ENCODE measurements around the gene TMEM40. TPM values are rescaled to one million over a fixed set of nuclear protein-coding genes. Genes with fewer than 3 reads are reported as not detected.

TMEM40 gene
- total RNA-seq, 3 donors from 2014 or later (not counting 1 experiment from before 2014, with no cell fraction given): 5.3 to 6.5 TPM; not detected in 1

GRCh38 chr3:12769761-12770160 is 10.7 kb upstream of the TMEM40 start:
- Mint-ChIP-seq H3K27ac (no peak overlapping the region), H3K9me3 (no peaks in the 10 kb centered on the region), H3K4me3 (no peak overlapping the region), H3K27me3 (ENCODE audit: low read depth in 2 of 2) (peaks cover 2 to 14% of the 10 kb centered on the region in 2 donors), H3K4me1 (no peaks in the 10 kb centered on the region), H3K36me3 (no peaks in the 10 kb centered on the region)
- Histone ChIP-seq H3K4me3 (ENCODE audit: low read length) (no peak overlapping the region), H3K27ac (ENCODE audit: low read length) (no peak overlapping the region), H3K36me3 (ENCODE audit: control insufficient read depth, insufficient read depth, low read length) (no peaks in the 10 kb centered on the region), H3K4me1 (ENCODE audit: control insufficient read depth, insufficient read depth, low read length) (no peaks in the 10 kb centered on the region), H3K9me3 (ENCODE audit: control insufficient read depth, insufficient read depth, low read length) (peaks cover 4% of the 10 kb centered on the region), H3K27me3 (ENCODE audit: control insufficient read depth, insufficient read depth, low read length) (no peaks in the 10 kb centered on the region)
- intact Hi-C loops (cut with micrococcal nuclease): no loop called here
- ATAC-seq (no peak), DNase-seq (no peak)
- 57% methylated on average over 1 of the region's 2 CpGs for WGBS (ENCODE audit: insufficient coverage)
- TF ChIP-seq CTCF (IDR thresholded peaks at IDR 0.05): no peak

- peaks cover 3% of the 10 kb centered on the region for H3K9me3 ChIP-seq (ENCODE audit: control insufficient read depth, insufficient read depth, low read length)
- no peak overlapping the region for H3K27ac Mint-ChIP-seq
- H3K4me1 Mint-ChIP-seq: no peaks in the 10 kb centered on the region
- ATAC-seq (no peak), DNase-seq (no peak)
- H3K27me3 ChIP-seq (ENCODE audit: control insufficient read depth, insufficient read depth, low read length): no peaks in the 10 kb centered on the region
- H3K4me3 ChIP-seq (ENCODE audit: low read length): no peak overlapping the region
- no peaks in the 10 kb centered on the region for H3K36me3 Mint-ChIP-seq
- no peaks in the 10 kb centered on the region for H3K36me3 ChIP-seq (ENCODE audit: control insufficient read depth, insufficient read depth, low read length)
- no peaks in the 10 kb centered on the region for H3K9me3 Mint-ChIP-seq
- H3K4me3 Mint-ChIP-seq: no peak overlapping the region
- TF ChIP-seq CTCF (IDR thresholded peaks at IDR 0.05): no peak
- 93% methylated on average over 49 of the region's 54 CpGs for WGBS (ENCODE audit: insufficient coverage)
- intact Hi-C loops (cut with micrococcal nuclease): no loop called here
- H3K4me1 ChIP-seq (ENCODE audit: control insufficient read depth, insufficient read depth, low read length): no peaks in the 10 kb centered on the region
- no peak overlapping the region for H3K27ac ChIP-seq (ENCODE audit: low read length)
- H3K27me3 Mint-ChIP-seq (ENCODE audit: low read depth in 2 of 2): peaks cover 0 to 8% of the 10 kb centered on the region in 2 donors
These were observed 9.8 kb upstream of the TMEM40 start for GRCh38 chr3:12768579-12769527.

- ATAC-seq (no peak), DNase-seq (no peak)
- no peaks in the 10 kb centered on the region for H3K36me3 Mint-ChIP-seq
- H3K4me1 ChIP-seq (ENCODE audit: control insufficient read depth, insufficient read depth, low read length): no peaks in the 10 kb centered on the region
- WGBS (ENCODE audit: insufficient coverage): 79% methylated on average over 3 of the region's 6 CpGs
- no peak for TF ChIP-seq CTCF (IDR thresholded peaks at IDR 0.05)
- H3K27ac Mint-ChIP-seq: no peak overlapping the region
- H3K4me3 ChIP-seq (ENCODE audit: low read length): no peak overlapping the region
- no peaks in the 10 kb centered on the region for H3K36me3 ChIP-seq (ENCODE audit: control insufficient read depth, insufficient read depth, low read length)
- no peaks in the 10 kb centered on the region for H3K4me1 Mint-ChIP-seq
- H3K9me3 ChIP-seq (ENCODE audit: control insufficient read depth, insufficient read depth, low read length): no peaks in the 10 kb centered on the region
- intact Hi-C loops (cut with micrococcal nuclease): no loop called here
- H3K4me3 Mint-ChIP-seq: no peak overlapping the region
- H3K9me3 Mint-ChIP-seq: no peaks in the 10 kb centered on the region
- H3K27me3 Mint-ChIP-seq (ENCODE audit: low read depth in 2 of 2): peaks cover 0 to 8% of the 10 kb centered on the region in 2 donors
- no peak overlapping the region for H3K27ac ChIP-seq (ENCODE audit: low read length)
- no peaks in the 10 kb centered on the region for H3K27me3 ChIP-seq (ENCODE audit: control insufficient read depth, insufficient read depth, low read length)
These were observed 7.5 kb upstream of the TMEM40 start for GRCh38 chr3:12766541-12766940.
